HepG2 (cell line): ENCODE data around the gene GDAP1L1. TPM values are rescaled to one million over a fixed set of nuclear protein-coding genes. Genes with fewer than 3 reads are reported as not detected.

Source experiments
- CEBPG ChIP-seq: IDR thresholded peaks from 2 replicates; pipeline ENCODE4 v1.6.1; 2016
- HMGXB4 ChIP-seq, 2 experiments: sonication (generic) in 1 of 2; formaldehyde crosslinking in 1 of 2; IDR thresholded peaks; 2 replicates each; pipeline versions ENCODE4 v1.4.0 to v1.6.1; 2018 to 2020; ENCODE audit warnings: missing genetic modification reagents in 2 of 2, borderline replicate concordance in 1 of 2, low read depth in 1 of 2, mild to moderate bottlenecking in 1 of 2, missing biosample characterization in 1 of 2
- HNF1B ChIP-seq: sonication (generic); formaldehyde crosslinking; IDR thresholded peaks from 2 replicates; pipeline ENCODE4 v1.5.1; 2020; ENCODE audit warnings: mild to moderate bottlenecking, moderate library complexity, missing genetic modification reagents
- NONO ChIP-seq, 2 experiments: fragments of 450-650 bp in 1 of 2; sonication (generic) in 1 of 2; formaldehyde crosslinking in 1 of 2; IDR thresholded peaks in 1 of 2; conservative IDR thresholded peaks in 1 of 2; 2 replicates each; pipeline versions ENCODE4 v1.6.1 to v1.8.0; 2017 to 2022; ENCODE audit warnings: mild to moderate bottlenecking in 1 of 2, missing genetic modification reagents in 1 of 2, moderate library complexity in 1 of 2
- REPIN1 ChIP-seq: sonication (generic); formaldehyde crosslinking; IDR thresholded peaks from 2 replicates; pipeline ENCODE4 v1.8.0; 2022; ENCODE audit warnings: missing genetic modification reagents, low read depth, mild to moderate bottlenecking, borderline replicate concordance
- TOPORS ChIP-seq: sonication (generic); formaldehyde crosslinking; IDR thresholded peaks from 2 replicates; pipeline ENCODE4 v1.8.0; 2023; ENCODE audit warnings: mild to moderate bottlenecking, missing genetic modification reagents
- ZFP36L1 ChIP-seq: sonication (generic); formaldehyde crosslinking; IDR thresholded peaks from 2 replicates; pipeline ENCODE4 v1.8.0; 2022; ENCODE audit warnings: mild to moderate bottlenecking, missing genetic modification reagents, moderate library complexity
- ZMYM3 ChIP-seq: sonication (generic); formaldehyde crosslinking; IDR thresholded peaks from 2 replicates; pipeline ENCODE4 v1.5.1; 2020; ENCODE audit warnings: mild to moderate bottlenecking, missing genetic modification reagents
- ZNF530 ChIP-seq: sonication (generic); formaldehyde crosslinking; IDR thresholded peaks from 2 replicates; pipeline ENCODE4 v1.5.0; 2020; ENCODE audit warnings: low read depth, mild to moderate bottlenecking, missing genetic modification reagents
- ZNF567 ChIP-seq: sonication (generic); formaldehyde crosslinking; IDR thresholded peaks from 2 replicates; pipeline ENCODE4 v1.8.1; 2023; ENCODE audit warnings: mild to moderate bottlenecking, missing genetic modification reagents, borderline replicate concordance
- polyA plus RNA-seq, 8 experiments: library from polyadenylated mRNA; depleted of rRNA in 3 of 8; stranded (reverse) in 7 of 8; unstranded in 1 of 8; fragments of >200 nt; fragmentation: Illumina TruSeq in 4 of 8; extraction: Trizol in 4 of 8; gene quantifications; 2 replicates each; pipeline versions ENCODE4 v1.2.1 to v1.2.3, GENCODE V29; 2011 to 2016; ENCODE audit warnings: low read depth in 4 of 8, missing spikeins in 1 of 8, mixed read lengths in 1 of 8; ENCODE audit not compliant: insufficient read depth in 1 of 8
- total RNA-seq, 5 experiments: library from RNA; depleted of rRNA; stranded (reverse); fragments of >200 nt; fragmentation: Illumina TruSeq; extraction: Trizol; gene quantifications; 2 replicates each; pipeline ENCODE4 v1.2.3, GENCODE V29; 2016; ENCODE audit warnings: low read depth in 1 of 5

Gene GDAP1L1
- total and polyA plus RNA-seq, 2 of the 13 experiments (the other 11 are each of a cell fraction or from before 2014, with no cell fraction given) = 0.04 TPM; not detected in 1

GRCh38 chr20:44206132-44206531, 41.0 kb upstream of the GDAP1L1 start (continued):
- TF ChIP-seq HMGXB4 (CRISPR knock-in tag; IDR thresholded peaks at IDR 0.05; ENCODE audit: borderline replicate concordance in 1 of 2, low read depth in 1 of 2) (0 out of 4 replicates have a peak, but pooled peaks of 1 of the 2 experiments have one; percentile 11), HNF1B (CRISPR knock-in tag) (no peak), CEBPG (CRISPR knock-in tag) (peak; percentile 43; the same call in 1 of the 2 replicates), ZMYM3 (no peak), TOPORS (no peak), ZNF530 (CRISPR knock-in tag) (no peak), NONO (IDR thresholded peaks at IDR 0.05) (no peak), NONO (CRISPR knock-in tag; conservative IDR thresholded peaks at IDR 0.05) (no peak), REPIN1 (CRISPR knock-in tag) (no peak), ZNF567 (CRISPR knock-in tag) (no peak), ZFP36L1 (CRISPR knock-in tag) (peak; percentile 62; the same call in 1 of the 2 replicates)
- TF ChIP-seq, all 625 proteins: peak for 61
